Measurements from ENCODE around the gene SLC2A4RG. TPM values are rescaled to one million over a fixed set of nuclear protein-coding genes. Genes with fewer than 3 reads are reported as not detected.

SLC2A4RG gene
- total and polyA plus RNA-seq, 2 of the 13 experiments (the other 11 are each of a cell fraction or from before 2014, with no cell fraction given): 91.4 to 95.9 TPM

GRCh38 chr20:63740627-63741353 is 1.2 kb downstream of the SLC2A4RG start (continued):
- peak; percentile 86; the same call in 1 of the 2 replicates for TF ChIP-seq EEA1 (CRISPR knock-in tag; IDR thresholded peaks at IDR 0.05; ENCODE audit: borderline replicate concordance)
- 0 out of 2 replicates have a peak, but pooled peaks have one; percentile 74 for TF ChIP-seq ZNF180 (CRISPR knock-in tag; IDR thresholded peaks at IDR 0.05; ENCODE audit: borderline replicate concordance, low read depth)
- no peak for TF ChIP-seq JUNB (CRISPR knock-in tag; IDR thresholded peaks at IDR 0.05; ENCODE audit: borderline replicate concordance)
- peak; percentile 80 for TF ChIP-seq RARA (CRISPR knock-in tag; IDR thresholded peaks at IDR 0.05)
- TF ChIP-seq CBFB (CRISPR knock-in tag; IDR thresholded peaks at IDR 0.05): peak; percentile 77
- TF ChIP-seq KDM5B (CRISPR knock-in tag; IDR thresholded peaks at IDR 0.05; ENCODE audit: borderline replicate concordance): peak; percentile 92
- peak; percentile 79 for TF ChIP-seq ELF1 (CRISPR knock-in tag; IDR thresholded peaks at IDR 0.05)
- peak; percentile 83 for TF ChIP-seq ELF3 (CRISPR knock-in tag; IDR thresholded peaks at IDR 0.05)
- TF ChIP-seq, protein P1, sequence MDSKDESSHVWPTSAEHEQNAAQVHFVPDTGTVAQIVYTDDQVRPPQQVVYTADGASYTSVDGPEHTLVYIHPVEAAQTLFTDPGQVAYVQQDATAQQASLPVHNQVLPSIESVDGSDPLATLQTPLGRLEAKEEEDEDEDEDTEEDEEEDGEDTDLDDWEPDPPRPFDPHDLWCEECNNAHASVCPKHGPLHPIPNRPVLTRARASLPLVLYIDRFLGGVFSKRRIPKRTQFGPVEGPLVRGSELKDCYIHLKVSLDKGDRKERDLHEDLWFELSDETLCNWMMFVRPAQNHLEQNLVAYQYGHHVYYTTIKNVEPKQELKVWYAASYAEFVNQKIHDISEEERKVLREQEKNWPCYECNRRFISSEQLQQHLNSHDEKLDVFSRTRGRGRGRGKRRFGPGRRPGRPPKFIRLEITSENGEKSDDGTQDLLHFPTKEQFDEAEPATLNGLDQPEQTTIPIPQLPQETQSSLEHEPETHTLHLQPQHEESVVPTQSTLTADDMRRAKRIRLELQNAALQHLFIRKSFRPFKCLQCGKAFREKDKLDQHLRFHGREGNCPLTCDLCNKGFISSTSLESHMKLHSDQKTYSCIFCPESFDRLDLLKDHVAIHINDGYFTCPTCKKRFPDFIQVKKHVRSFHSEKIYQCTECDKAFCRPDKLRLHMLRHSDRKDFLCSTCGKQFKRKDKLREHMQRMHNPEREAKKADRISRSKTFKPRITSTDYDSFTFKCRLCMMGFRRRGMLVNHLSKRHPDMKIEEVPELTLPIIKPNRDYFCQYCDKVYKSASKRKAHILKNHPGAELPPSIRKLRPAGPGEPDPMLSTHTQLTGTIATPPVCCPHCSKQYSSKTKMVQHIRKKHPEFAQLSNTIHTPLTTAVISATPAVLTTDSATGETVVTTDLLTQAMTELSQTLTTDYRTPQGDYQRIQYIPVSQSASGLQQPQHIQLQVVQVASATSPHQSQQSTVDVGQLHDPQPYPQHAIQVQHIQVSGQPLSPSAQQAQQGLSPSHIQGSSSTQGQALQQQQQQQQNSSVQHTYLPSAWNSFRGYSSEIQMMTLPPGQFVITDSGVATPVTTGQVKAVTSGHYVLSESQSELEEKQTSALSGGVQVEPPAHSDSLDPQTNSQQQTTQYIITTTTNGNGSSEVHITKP (CRISPR knock-in tag; IDR thresholded peaks at IDR 0.05; ENCODE audit: low read depth): peak; percentile 90; the same call in 1 of the 2 replicates
- peak; percentile 87; the same call in 1 of the 2 replicates for TF ChIP-seq FOXC1 (CRISPR knock-in tag; IDR thresholded peaks at IDR 0.05; ENCODE audit: borderline replicate concordance)
- no peak; the same call in 1 of the 2 replicates for TF ChIP-seq ZNF552 (CRISPR knock-in tag; IDR thresholded peaks at IDR 0.05; ENCODE audit: borderline replicate concordance)
- peak; percentile 96 for TF ChIP-seq ZBTB43 (CRISPR knock-in tag; conservative IDR thresholded peaks at IDR 0.05)
- TF ChIP-seq KAT7 (CRISPR knock-in tag; IDR thresholded peaks at IDR 0.05; ENCODE audit: borderline replicate concordance): peak; percentile 99
- TF ChIP-seq HNF1A (IDR thresholded peaks at IDR 0.05; ENCODE audit: low read depth): peak; percentile 99
- TF ChIP-seq HNF1A (CRISPR knock-in tag; IDR thresholded peaks at IDR 0.05; ENCODE audit: borderline replicate concordance): peak; percentile 100
- peak; percentile 43; the same call in 1 of the 2 replicates for TF ChIP-seq HNF4G (IDR thresholded peaks at IDR 0.05; ENCODE audit: borderline replicate concordance, low read depth, low read length)
- TF ChIP-seq HNF4G (CRISPR knock-in tag; IDR thresholded peaks at IDR 0.05; ENCODE audit: borderline replicate concordance, low read depth): peak; percentile 85; the same call in 1 of the 2 replicates
- peak; percentile 87 for TF ChIP-seq SOX5 (CRISPR knock-in tag; IDR thresholded peaks at IDR 0.05; ENCODE audit: borderline replicate concordance)
- TF ChIP-seq NFYB (CRISPR knock-in tag; IDR thresholded peaks at IDR 0.05): peak; percentile 51
- TF ChIP-seq, protein P2, sequence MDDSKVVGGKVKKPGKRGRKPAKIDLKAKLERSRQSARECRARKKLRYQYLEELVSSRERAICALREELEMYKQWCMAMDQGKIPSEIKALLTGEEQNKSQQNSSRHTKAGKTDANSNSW (CRISPR knock-in tag; IDR thresholded peaks at IDR 0.05; ENCODE audit: borderline replicate concordance): 0 out of 2 replicates have a peak, but pooled peaks have one; percentile 49

All from HepG2 (cell line).